ENCODE results near the gene TDP2.
A peak's percentile ranks its signal among the peaks of the same experiment; 100 is the strongest.

The TDP2 gene

GRCh38 chr6:24666641-24667377 is at the start of gene TDP2, which contains the start of gene ACOT13:
Gene TDP2, minus strand, starts transcription at chr6:24666899. Its CDS starts 37 bp downstream, at chr6:24666862.
Gene ACOT13, plus strand, starts transcription at chr6:24667077. Its CDS starts 187 bp downstream, at chr6:24667264.
- peak; percentile 90 to 93 (median 90) for DNase-seq

GRCh38 chr6:24710519-24711303 is 44.0 kb upstream of the TDP2 start:
- no peak for DNase-seq

- no peak for DNase-seq
These were observed 42.5 kb upstream of the TDP2 start for GRCh38 chr6:24709014-24709711.

GRCh38 chr6:24708612-24709011 is 41.9 kb upstream of the TDP2 start:
- no peak for DNase-seq

GRCh38 chr6:24704468-24704867 is 37.8 kb upstream of the TDP2 start:
- DNase-seq = no peak

- DNase-seq = no peak
These were observed 36.1 kb upstream of the TDP2 start for GRCh38 chr6:24702720-24703282.

- no peak for DNase-seq
These were observed 33.0 kb upstream of the TDP2 start for GRCh38 chr6:24699521-24700359.

- no peak for DNase-seq
These were observed 29.4 kb upstream of the TDP2 start for GRCh38 chr6:24696097-24696496.

- DNase-seq = peak in 1 of 4 experiments; percentile 14
These were observed 28.9 kb upstream of the TDP2 start for GRCh38 chr6:24695635-24696034.

GRCh38 chr6:24694198-24694597 is 27.5 kb upstream of the TDP2 start:
- no peak for DNase-seq

GRCh38 chr6:24692848-24693592 is 26.3 kb upstream of the TDP2 start:
- DNase-seq = no peak

- no peak for DNase-seq
These were observed 25.7 kb upstream of the TDP2 start for GRCh38 chr6:24692415-24692814.

GRCh38 chr6:24692003-24692402 is 25.3 kb upstream of the TDP2 start:
- no peak for DNase-seq

GRCh38 chr6:24691550-24691949 is 24.9 kb upstream of the TDP2 start:
- DNase-seq = no peak

- DNase-seq = no peak
These were observed 23.9 kb upstream of the TDP2 start for GRCh38 chr6:24690593-24690992.

- no peak for DNase-seq
These were observed 23.3 kb upstream of the TDP2 start for GRCh38 chr6:24689964-24690363.

- no peak for DNase-seq
These were observed 20.2 kb upstream of the TDP2 start for GRCh38 chr6:24686946-24687345.

- DNase-seq = no peak
These were observed 19.7 kb upstream of the TDP2 start for GRCh38 chr6:24686408-24686807.

- no peak for DNase-seq
These were observed 16.9 kb upstream of the TDP2 start for GRCh38 chr6:24683297-24684296.

GRCh38 chr6:24680582-24680981 is 13.9 kb upstream of the TDP2 start:
- DNase-seq = no peak
